ENCODE results near the gene ZNF644.

DNA sequence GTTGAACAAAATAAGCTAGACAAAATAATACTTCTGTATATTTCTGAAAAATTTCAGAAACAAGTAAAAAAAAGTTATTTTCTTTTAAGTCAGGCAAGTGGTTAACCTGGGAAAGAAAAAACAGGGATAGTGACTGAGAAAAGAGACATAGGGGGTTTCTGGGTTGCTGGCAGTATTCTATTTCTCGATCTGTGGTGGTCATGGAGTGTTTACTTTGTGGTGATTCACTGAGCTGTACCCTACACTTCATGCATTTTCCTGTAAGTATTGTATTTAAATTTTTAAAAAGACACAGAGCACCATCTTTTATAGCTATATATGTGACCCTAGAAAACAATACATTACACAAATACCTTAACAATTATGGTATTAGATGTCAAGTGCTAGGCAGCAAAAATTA is 58.2 kb downstream of the ZNF644 start:
- TF ChIP-seq, protein P1, sequence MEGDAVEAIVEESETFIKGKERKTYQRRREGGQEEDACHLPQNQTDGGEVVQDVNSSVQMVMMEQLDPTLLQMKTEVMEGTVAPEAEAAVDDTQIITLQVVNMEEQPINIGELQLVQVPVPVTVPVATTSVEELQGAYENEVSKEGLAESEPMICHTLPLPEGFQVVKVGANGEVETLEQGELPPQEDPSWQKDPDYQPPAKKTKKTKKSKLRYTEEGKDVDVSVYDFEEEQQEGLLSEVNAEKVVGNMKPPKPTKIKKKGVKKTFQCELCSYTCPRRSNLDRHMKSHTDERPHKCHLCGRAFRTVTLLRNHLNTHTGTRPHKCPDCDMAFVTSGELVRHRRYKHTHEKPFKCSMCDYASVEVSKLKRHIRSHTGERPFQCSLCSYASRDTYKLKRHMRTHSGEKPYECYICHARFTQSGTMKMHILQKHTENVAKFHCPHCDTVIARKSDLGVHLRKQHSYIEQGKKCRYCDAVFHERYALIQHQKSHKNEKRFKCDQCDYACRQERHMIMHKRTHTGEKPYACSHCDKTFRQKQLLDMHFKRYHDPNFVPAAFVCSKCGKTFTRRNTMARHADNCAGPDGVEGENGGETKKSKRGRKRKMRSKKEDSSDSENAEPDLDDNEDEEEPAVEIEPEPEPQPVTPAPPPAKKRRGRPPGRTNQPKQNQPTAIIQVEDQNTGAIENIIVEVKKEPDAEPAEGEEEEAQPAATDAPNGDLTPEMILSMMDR (IDR thresholded peaks at IDR 0.05) = no peak
- TF ChIP-seq POLR2A (IDR thresholded peaks at IDR 0.05) = no peak
- TF ChIP-seq EP300 (IDR thresholded peaks at IDR 0.05) = no peak
- no peak for TF ChIP-seq POLR2AphosphoS5 (IDR thresholded peaks at IDR 0.05)

Data from suprapubic skin (tissue), 4 donors.